ENCODE measurements around the gene KIF20A. TPM values are rescaled to one million over a fixed set of nuclear protein-coding genes. Genes with fewer than 3 reads are reported as not detected.

KIF20A gene
- total RNA-seq, 1 experiment from 2014 or later = 67.1 TPM

GRCh38 chr5:138132543-138132942 lies 46.4 kb upstream of the KIF20A start:
- Histone ChIP-seq H4K20me1 (ENCODE audit: control insufficient read depth, insufficient read depth, insufficient read length) (no peaks in the 10 kb centered on the region), H3K56ac (ENCODE audit: insufficient read length, low read depth, low read length) (no peak overlapping the region)

More at GRCh38 chr5:138132543-138132942, 46.4 kb upstream of the KIF20A start:
- Mint-ChIP-seq H3K36me3 (ENCODE audit: insufficient read depth in 1 of 3, low read depth in 3 of 3) (no peaks in the 10 kb centered on the region), H3K4me3 (no peak overlapping the region; a peak in 1 of 5 replicates), H3K9me3 (no peaks in the 10 kb centered on the region; a peak in 1 of 5 replicates), H3K27me3 (ENCODE audit: low read depth) (peaks cover 5% of the 10 kb centered on the region; the same call in 1 of the 2 replicates), H3K4me1 (peaks cover 2% of the 10 kb centered on the region in 2 experiments; a peak in 3 of 4 replicates), H3K27ac (no peak overlapping the region)
- no peaks in the 10 kb centered on the region for H3K9me3 ChIP-seq (ENCODE audit: control insufficient read depth, low read depth, low read length)
- H2BK12ac ChIP-seq (ENCODE audit: insufficient read length, low read depth, low read length) = no peak overlapping the region
- H2BK120ac ChIP-seq (ENCODE audit: low read depth, low read length, poor library complexity, severe bottlenecking) = no peak overlapping the region
- no peak for DNase-seq
- no peaks in the 10 kb centered on the region for H3K27me3 ChIP-seq (ENCODE audit: insufficient read depth, low read length)
- no peaks in the 10 kb centered on the region for H3K4me1 ChIP-seq (ENCODE audit: insufficient read depth, low read length)
- H4K91ac ChIP-seq (ENCODE audit: insufficient read length, low read depth, low read length) = no peak overlapping the region
- TF ChIP-seq CTCF (conservative IDR thresholded peaks at IDR 0.05) = no peak
- H3K23me2 ChIP-seq (ENCODE audit: insufficient read length, low read depth, low read length, poor library complexity, severe bottlenecking) = no peaks in the 10 kb centered on the region
- WGBS (ENCODE audit: extremely low coverage, insufficient read length, low lambda C conversion rate) = no CpG with 5 or more reads among the region's 7 CpGs
- no peak overlapping the region for H4K5ac ChIP-seq (ENCODE audit: insufficient read length, low read depth, low read length)
- no peak overlapping the region for H4K8ac ChIP-seq (replicated peaks; ENCODE audit: insufficient read length, low read depth, low read length)
- H3K79me1 ChIP-seq (ENCODE audit: insufficient read depth, low read depth, low read length, poor library complexity, severe bottlenecking) = no peaks in the 10 kb centered on the region
- H3K4me2 ChIP-seq (ENCODE audit: insufficient read depth, insufficient read length, low read length) = no peak overlapping the region
- no peak overlapping the region for H3K23ac ChIP-seq (ENCODE audit: insufficient read length, low read depth, low read length)
- H2AK5ac ChIP-seq (ENCODE audit: insufficient read length, low read length) = no peak overlapping the region
- H3K18ac ChIP-seq (ENCODE audit: insufficient read length, low read depth, low read length) = no peak overlapping the region
- no peak overlapping the region for H3K4ac ChIP-seq (ENCODE audit: low read depth, low read length)
- H2AFZ ChIP-seq (ENCODE audit: low read length) = no peak overlapping the region
- no peak overlapping the region for H3K27ac ChIP-seq (ENCODE audit: insufficient read length, low read depth, low read length)
- H3K14ac ChIP-seq (ENCODE audit: insufficient read depth, low read length) = no peak overlapping the region
- H3K9ac ChIP-seq (ENCODE audit: extremely low read depth, insufficient read length, low read length) = no peak overlapping the region
- H2BK20ac ChIP-seq (ENCODE audit: low read depth, low read length, poor library complexity, severe bottlenecking) = no peak overlapping the region
- no peak overlapping the region for H2BK5ac ChIP-seq (ENCODE audit: insufficient read length, low read length)
- H3T11ph ChIP-seq (ENCODE audit: low read length) = no peak overlapping the region
- H3K79me2 ChIP-seq (ENCODE audit: insufficient read depth, low read length) = no peaks in the 10 kb centered on the region
- H2BK15ac ChIP-seq (ENCODE audit: low read depth, low read length) = no peak overlapping the region

Data from H9 (cell line).